ENCODE results near the gene PRLH. TPM values are rescaled to one million over a fixed set of nuclear protein-coding genes. Genes with fewer than 3 reads are reported as not detected.

Gene PRLH
- polyA plus RNA-seq, 2 of the 4 experiments (the other 2 are of a cell fraction): not detected

- ChIA-PET POLR2A (no interaction called here), CTCF (interaction anchor here (1.6 kb wide), 1 partner anchor 61 kb away, joined by 4 read pairs; no protein-coding TSS in a partner anchor)
- WGBS (ENCODE audit: missing lambda C conversion rate): 75% methylated on average over 10 of the region's 10 CpGs
Measured at GRCh38 chr2:237612527-237613357, 46.4 kb downstream of the PRLH start.

GRCh38 chr2:237613679-237614078 lies 47.3 kb downstream of the PRLH start:
- DNase-seq (ENCODE audit: low read depth in 1 of 2, low spot score in 1 of 2): no peak
- Histone ChIP-seq H3K27ac (peak overlapping the region in 1 of 2 experiments; percentile 53; a peak in 2 of 6 replicates), H3K9me3 (no peaks in the 10 kb centered on the region), H3K4me2 (peak overlapping the region; percentile 10; the same call in 1 of the 3 replicates), H3K4me3 (no peak overlapping the region), H3K4me1 (peaks cover 8% of the 10 kb centered on the region)
- POLR2A ChIA-PET: no interaction called here
- FAIRE-seq: no peak
- no peak for ATAC-seq
- TF ChIP-seq RARB (CRISPR knock-in tag; IDR thresholded peaks at IDR 0.05): no peak
- TF ChIP-seq CHD2 (IDR thresholded peaks at IDR 0.05; ENCODE audit: low read length, partially characterized antibody): no peak
- CTCF ChIA-PET: interaction anchor here (1.6 to 2.8 kb wide), 2 partner anchors 42 to 60 kb away, joined by 4 to 15 read pairs; no protein-coding TSS in a partner anchor

More at GRCh38 chr2:237612527-237613357, 46.4 kb downstream of the PRLH start:
- no peak overlapping the region for H3K4me2 ChIP-seq
- no peak for TF ChIP-seq NR3C1 (IDR thresholded peaks at IDR 0.05)
- TF ChIP-seq, protein P1, sequence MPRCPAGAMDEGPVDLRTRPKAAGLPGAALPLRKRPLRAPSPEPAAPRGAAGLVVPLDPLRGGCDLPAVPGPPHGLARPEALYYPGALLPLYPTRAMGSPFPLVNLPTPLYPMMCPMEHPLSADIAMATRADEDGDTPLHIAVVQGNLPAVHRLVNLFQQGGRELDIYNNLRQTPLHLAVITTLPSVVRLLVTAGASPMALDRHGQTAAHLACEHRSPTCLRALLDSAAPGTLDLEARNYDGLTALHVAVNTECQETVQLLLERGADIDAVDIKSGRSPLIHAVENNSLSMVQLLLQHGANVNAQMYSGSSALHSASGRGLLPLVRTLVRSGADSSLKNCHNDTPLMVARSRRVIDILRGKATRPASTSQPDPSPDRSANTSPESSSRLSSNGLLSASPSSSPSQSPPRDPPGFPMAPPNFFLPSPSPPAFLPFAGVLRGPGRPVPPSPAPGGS (IDR thresholded peaks at IDR 0.05): no peak
- no peak for TF ChIP-seq TFCP2L1 (CRISPR knock-in tag; IDR thresholded peaks at IDR 0.05)
- no peak for TF ChIP-seq RAD21 (conservative IDR thresholded peaks at IDR 0.05 in 1 of 2, IDR thresholded peaks at IDR 0.05 in 1 of 2)
- no peak for TF ChIP-seq MAFK (IDR thresholded peaks at IDR 0.05; ENCODE audit: partially characterized antibody)
- no peak for TF ChIP-seq TP53 (CRISPR knock-in tag; IDR thresholded peaks at IDR 0.05)
- no peak overlapping the region for H3K4me3 ChIP-seq
- ATAC-seq: no peak
- peaks cover 8% of the 10 kb centered on the region for H3K4me1 ChIP-seq
- H3K9me3 ChIP-seq: no peaks in the 10 kb centered on the region
- 0 out of 6 replicates have a peak overlapping the region, but pooled peaks of 1 of the 2 experiments have one; percentile 4 for H3K27ac ChIP-seq
- no peak for DNase-seq (ENCODE audit: low read depth in 1 of 2, low spot score in 1 of 2)
- FAIRE-seq: no peak

GRCh38 chr2:237614151-237614720 lies 47.9 kb downstream of the PRLH start:
- no peaks in the 10 kb centered on the region for H3K9me3 ChIP-seq
- ATAC-seq: peak; percentile 60 to 78; a peak in 4 of 6 replicates
- TF ChIP-seq CEBPB (IDR thresholded peaks at IDR 0.05) (peak; percentile 34 to 75; a peak in 2 of 4 replicates), HOXA7 (CRISPR knock-in tag; IDR thresholded peaks at IDR 0.05) (no peak), JUN (IDR thresholded peaks at IDR 0.05) (0 out of 5 replicates have a peak, but pooled peaks of 1 of the 2 experiments have one; percentile 17), GATA3 (IDR thresholded peaks at IDR 0.05; ENCODE audit: borderline replicate concordance) (peak; percentile 73; the same call in 1 of the 2 replicates), REST (IDR thresholded peaks at IDR 0.05) (no peak), EP300 (IDR thresholded peaks at IDR 0.05) (0 out of 5 replicates have a peak, but pooled peaks of 1 of the 2 experiments have one; percentile 24)
- H3K4me1 ChIP-seq: peaks cover 8% of the 10 kb centered on the region
- H3K27ac ChIP-seq: peak overlapping the region in 1 of 2 experiments; percentile 2; a peak in 2 of 6 replicates
- ChIA-PET CTCF (interaction anchor here (1.2 to 2.8 kb wide), 3 partner anchors 43 to 131 kb away, joined by 4 to 15 read pairs (median 4); no protein-coding TSS in a partner anchor), POLR2A (no interaction called here)
- peak in 1 of 2 experiments; percentile 35 for DNase-seq (ENCODE audit: low read depth in 1 of 2, low spot score in 1 of 2)
- 69% methylated on average over 9 of the region's 9 CpGs for WGBS (ENCODE audit: missing lambda C conversion rate)
- no peak for FAIRE-seq
- H3K4me3 ChIP-seq: no peak overlapping the region
- H3K4me2 ChIP-seq: peak overlapping the region; percentile 10; the same call in 1 of the 3 replicates

Data from A549 (cell line).